Suppressor macrophage treated with lipopolysaccharide for 1 hour (primary cell): Measurements from ENCODE around the gene FAM169A.
"Not testable (repeated sequence)": the region's sequence is repeated elsewhere in the genome, so short reads cannot be mapped to it uniquely, and the experiment has no call there.

Experiments used
- DNase-seq, 3 donors: peaks; one replicate each; pipeline ENCODE4 v3.0.0-alpha.2; 2020 to 2022

Gene FAM169A

GRCh38 chr5:74866596-74867162 is 492 bp upstream of the FAM169A start:
- DNase-seq: no peak

GRCh38 chr5:74865256-74865803 is 857 bp downstream of the FAM169A start:
- DNase-seq: no peak

GRCh38 chr5:74864823-74865222 is 1.4 kb downstream of the FAM169A start:
- no peak for DNase-seq

GRCh38 chr5:74863726-74864125 is 2.5 kb downstream of the FAM169A start:
- DNase-seq: no peak

GRCh38 chr5:74862221-74862620 is 4.0 kb downstream of the FAM169A start:
- DNase-seq: no peak

GRCh38 chr5:74856975-74857374 is 9.2 kb downstream of the FAM169A start:
- not testable (repeated sequence) for DNase-seq

- DNase-seq: no peak
Measured at GRCh38 chr5:74853256-74853655, 12.9 kb downstream of the FAM169A start.

- peak; percentile 60 to 75 (median 70) for DNase-seq
Measured at GRCh38 chr5:74851684-74852353, 14.4 kb downstream of the FAM169A start.

- no peak for DNase-seq
Measured at GRCh38 chr5:74850789-74851425, 15.3 kb downstream of the FAM169A start.

- DNase-seq: no peak
Measured at GRCh38 chr5:74850030-74850429, 16.2 kb downstream of the FAM169A start.

- DNase-seq: no peak
Measured at GRCh38 chr5:74848553-74849025, 17.6 kb downstream of the FAM169A start.

- peak in 2 of 3 donors; percentile 21 to 32 for DNase-seq
Measured at GRCh38 chr5:74839229-74839628, 27.0 kb downstream of the FAM169A start.

- DNase-seq: no peak
Measured at GRCh38 chr5:74838262-74838661, 27.9 kb downstream of the FAM169A start.

GRCh38 chr5:74837115-74837514 is 29.1 kb downstream of the FAM169A start:
- no peak for DNase-seq

GRCh38 chr5:74833537-74834266 is 32.5 kb downstream of the FAM169A start:
- no peak for DNase-seq

GRCh38 chr5:74829413-74829812 is 36.8 kb downstream of the FAM169A start:
- no peak for DNase-seq

GRCh38 chr5:74822288-74822687 is 43.9 kb downstream of the FAM169A start:
- no peak for DNase-seq

GRCh38 chr5:74816875-74817274 is 49.3 kb downstream of the FAM169A start:
- DNase-seq: no peak

- DNase-seq: no peak
Measured at GRCh38 chr5:74810915-74811314, 55.3 kb downstream of the FAM169A start.

- no peak for DNase-seq
Measured at GRCh38 chr5:74801941-74802340, 64.2 kb downstream of the FAM169A start.

GRCh38 chr5:74801197-74801596 is 65.0 kb downstream of the FAM169A start:
- no peak for DNase-seq

- DNase-seq: no peak
Measured at GRCh38 chr5:74798977-74799911, 66.9 kb downstream of the FAM169A start.
